ENCODE results near the gene KCNJ16. TPM values are rescaled to one million over a fixed set of nuclear protein-coding genes. Genes with fewer than 3 reads are reported as not detected.

KCNJ16 gene
- total and polyA plus RNA-seq, 9 of the 15 experiments (the other 6 are each of a cell fraction or from before 2014, with no cell fraction given), result 0.01 to 0.75 (median 0.07) TPM; not detected in 4

DNA sequence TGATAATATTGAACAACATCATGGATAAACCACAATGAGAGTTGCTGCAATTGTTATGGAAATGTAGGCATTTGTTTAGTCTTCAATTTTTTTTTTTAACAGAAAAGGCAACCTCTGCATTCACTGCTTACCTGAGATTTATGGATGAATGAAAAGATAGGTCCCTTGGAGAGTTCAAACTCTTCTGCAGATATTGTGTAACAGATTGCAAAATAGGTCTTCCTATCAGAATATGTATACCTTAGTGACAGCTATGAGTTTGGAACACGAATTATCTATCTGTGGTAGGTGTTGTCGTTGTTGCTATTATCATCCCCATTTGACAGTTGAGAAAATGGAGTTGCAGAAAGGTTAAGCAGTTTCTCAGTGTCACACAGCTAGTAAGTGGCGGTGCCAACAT, 1.2 kb upstream of the KCNJ16 start (continued):
- TF ChIP-seq ARID1B (IDR thresholded peaks at IDR 0.05), result no peak

DNA sequence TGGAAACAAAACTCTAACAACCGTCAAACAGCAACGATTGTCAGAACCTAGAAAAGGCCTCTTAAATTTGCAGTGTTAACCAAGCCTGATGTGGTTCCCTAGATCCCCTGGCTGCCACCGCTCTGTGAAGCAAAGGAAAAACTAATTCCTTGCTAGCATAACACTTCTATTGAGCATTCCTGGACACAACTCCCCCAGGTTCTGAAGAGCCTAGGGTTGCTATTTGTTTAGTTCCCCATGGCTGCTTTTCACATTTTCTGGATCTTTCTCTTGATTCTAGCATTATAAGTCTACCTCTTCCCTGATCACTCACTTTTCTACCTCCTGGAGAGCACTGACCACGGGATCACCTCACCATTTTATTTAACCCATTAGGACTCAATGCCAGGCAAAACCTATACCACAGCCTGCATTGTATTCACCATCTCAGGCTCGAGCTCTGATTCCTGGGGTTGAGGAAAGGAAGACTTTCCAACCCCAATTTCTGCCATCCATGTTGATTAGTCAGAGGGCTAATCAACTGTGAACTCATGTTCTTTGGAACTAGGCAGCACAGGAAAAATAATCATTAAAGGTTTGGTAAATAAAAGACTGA, 692 bp upstream of the KCNJ16 start:
- 0 out of 2 replicates have a peak, but pooled peaks cover 3% of the 10 kb centered on the region for H4K20me1 ChIP-seq (replicated peaks; ENCODE audit: control insufficient read depth, insufficient read depth, low read length)
- no peak overlapping the region for H3K27ac ChIP-seq (ENCODE audit: extremely low read depth, low read depth, low read length)
- no peaks in the 10 kb centered on the region for H3K27me3 ChIP-seq (ENCODE audit: control insufficient read depth in 2 of 2, insufficient read depth in 2 of 2, low read length in 2 of 2)
- H3K9ac ChIP-seq (ENCODE audit: insufficient read depth in 1 of 2, low read depth in 2 of 2, low read length in 2 of 2), result no peak overlapping the region
- POLR2A ChIA-PET, result no interaction called here
- 0 out of 3 replicates have a peak, but pooled peaks cover 3% of the 10 kb centered on the region for H3K79me2 ChIP-seq (ENCODE audit: control insufficient read depth, insufficient read depth, low read length)
- no peaks in the 10 kb centered on the region; the same call in 2 of the 3 replicates for H3K36me3 ChIP-seq (ENCODE audit: control insufficient read depth, insufficient read depth, low read length)
- WGBS (ENCODE audit: insufficient coverage, low coverage, missing lambda C conversion rate), result 37% methylated on average over 5 of the region's 5 CpGs
- ATAC-seq (no peak), DNase-seq (ENCODE audit: extremely low read depth in 1 of 4, low spot score in 3 of 4) (no peak), FAIRE-seq (no peak)
- in situ Hi-C loops (cut with MboI) (no loop called here), intact Hi-C loops (cut with micrococcal nuclease) (no loop called here)
- no peaks in the 10 kb centered on the region for H3K9me3 ChIP-seq (replicated peaks; ENCODE audit: control insufficient read depth, insufficient read depth, low read depth, low read length)
- H3K4me3 ChIP-seq, result no peak overlapping the region
- H3K9me1 ChIP-seq (ENCODE audit: control insufficient read depth, insufficient read depth, low read length), result no peaks in the 10 kb centered on the region
- no peak for TF ChIP-seq IRF9 (tag; IDR thresholded peaks at IDR 0.05)
- no peak for TF ChIP-seq ZNF311 (CRISPR knock-in tag; IDR thresholded peaks at IDR 0.05)
- no peak for TF ChIP-seq ZNF609 (CRISPR knock-in tag; IDR thresholded peaks at IDR 0.05; ENCODE audit: borderline replicate concordance)
- no peak for TF ChIP-seq POLR2AphosphoS2 (IDR thresholded peaks at IDR 0.05; ENCODE audit: low read length)
- no peak for TF ChIP-seq ARID1B (IDR thresholded peaks at IDR 0.05)
- TF ChIP-seq CTBP1 (IDR thresholded peaks at IDR 0.05; ENCODE audit: borderline replicate concordance), result no peak
- TF ChIP-seq, protein P1, sequence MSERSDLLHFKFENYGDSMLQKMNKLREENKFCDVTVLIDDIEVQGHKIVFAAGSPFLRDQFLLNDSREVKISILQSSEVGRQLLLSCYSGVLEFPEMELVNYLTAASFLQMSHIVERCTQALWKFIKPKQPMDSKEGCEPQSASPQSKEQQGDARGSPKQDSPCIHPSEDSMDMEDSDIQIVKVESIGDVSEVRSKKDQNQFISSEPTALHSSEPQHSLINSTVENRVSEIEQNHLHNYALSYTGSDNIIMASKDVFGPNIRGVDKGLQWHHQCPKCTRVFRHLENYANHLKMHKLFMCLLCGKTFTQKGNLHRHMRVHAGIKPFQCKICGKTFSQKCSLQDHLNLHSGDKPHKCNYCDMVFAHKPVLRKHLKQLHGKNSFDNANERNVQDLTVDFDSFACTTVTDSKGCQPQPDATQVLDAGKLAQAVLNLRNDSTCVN (CRISPR knock-in tag; IDR thresholded peaks at IDR 0.05), result no peak
- CTCF ChIA-PET (ENCODE audit: low intra/inter-chr PET ratio), result no interaction called here
- no peaks in the 10 kb centered on the region; a peak in 1 of 5 replicates for H3K4me1 ChIP-seq (replicated peaks in 1 of 2; ENCODE audit: control insufficient read depth in 2 of 2, insufficient read depth in 2 of 2, low read length in 2 of 2)
- H2AFZ ChIP-seq (ENCODE audit: low read depth, low read length), result no peak overlapping the region
- H3K4me2 ChIP-seq (ENCODE audit: insufficient read depth, low read length), result no peak overlapping the region
- no TSS peak for BruUV-seq (replicated peaks)
